GM12878 (cell line): ENCODE measurements around the gene IFNAR2. TPM values are rescaled to one million over a fixed set of nuclear protein-coding genes. Genes with fewer than 3 reads are reported as not detected.

ENCODE experiments used
- ATAC-seq: fragments of 200-7000 bp; cut with Tn5 transposase; 3 replicates; pipeline ENCODE4 v1.9.1; 2020; ENCODE audit warnings: mild to moderate bottlenecking, moderate library complexity
- BruUV-seq: library from RNA; stranded (reverse); fragments of 400-500 nt; replicated peaks from 2 replicates; lab custom pipeline; 2021; lab: Mats Ljungman, UMichigan
- CTCF ChIA-PET: fragments of 300-600 bp; sonication (Branson Sonifier 250); formaldehyde crosslinking; extraction: SDS; loops from one replicate; lab custom pipeline; 2021; ENCODE audit warnings: inconsistent platforms; lab: Yijun Ruan, JAX
- POLR2A ChIA-PET: fragments of 350-600 bp; formaldehyde crosslinking; extraction: SDS; loops from one replicate; lab custom pipeline; 2021; ENCODE audit warnings: inconsistent platforms; lab: Charles Lee
- RAD21 ChIA-PET: fragments of 300-600 bp; sonication (Branson Sonifier 250); formaldehyde crosslinking; loops from one replicate; lab custom pipeline; 2023; ENCODE audit warnings: antibody characterized with exemption; ENCODE audit not compliant: unreplicated experiment; lab: Charles Lee
- SMC1A ChIA-PET: fragments of 300-600 bp; sonication (Branson Sonifier 250); formaldehyde crosslinking; loops from one replicate; lab custom pipeline; 2023; ENCODE audit not compliant: unreplicated experiment, uncharacterized antibody; lab: Charles Lee
- DNase-seq: peaks from one replicate; pipeline ENCODE4 v3.0.0-alpha.2; 2011; ENCODE audit warnings: low read depth, low spot score
- FAIRE-seq: peaks from 3 replicates; lab custom pipeline; 2011; peaks lifted over from hg19 to GRCh38; lab: Jason Lieb, UNC
- H2AFZ ChIP-seq: 2 replicates; pipeline ENCODE4 v1.6.0; 2011; ENCODE audit warnings: low read depth, low read length, control low read depth; ENCODE audit not compliant: control insufficient read depth
- H3K27ac ChIP-seq: 2 replicates; pipeline ENCODE4 v1.5.1; 2011; ENCODE audit warnings: control low read depth; ENCODE audit not compliant: control insufficient read depth, insufficient read depth
- H3K27me3 ChIP-seq, 2 experiments: replicated peaks in 1 of 2; 2 replicates each; pipeline versions ENCODE4 v1.6.0 to v1.6.1; 2011; ENCODE audit warnings: low read length in 1 of 2; ENCODE audit not compliant: control insufficient read depth in 2 of 2, insufficient read depth in 2 of 2
- H3K36me3 ChIP-seq, 2 experiments: 2 replicates each; pipeline ENCODE4 v1.5.1; 2011; ENCODE audit warnings: low read length in 1 of 2; ENCODE audit not compliant: control insufficient read depth in 2 of 2, insufficient read depth in 2 of 2
- H3K4me1 ChIP-seq: 2 replicates; pipeline ENCODE4 v1.6.1; 2011; ENCODE audit warnings: mild to moderate bottlenecking, low read length, moderate library complexity, mixed read lengths; ENCODE audit not compliant: control insufficient read depth, insufficient read depth
- H3K4me2 ChIP-seq: 2 replicates; pipeline ENCODE4 v1.6.0; 2011; ENCODE audit warnings: control low read depth; ENCODE audit not compliant: control insufficient read depth, insufficient read depth
- H3K4me3 ChIP-seq: fragments of 200-600 bp; sonication (generic); 2 replicates; pipeline ENCODE4 v1.5.1; 2016
- H3K79me2 ChIP-seq: 2 replicates; pipeline ENCODE4 v1.6.0; 2011; ENCODE audit warnings: low read length; ENCODE audit not compliant: control insufficient read depth, insufficient read depth
- H3K9ac ChIP-seq: 2 replicates; pipeline ENCODE4 v1.8.0; 2011; ENCODE audit warnings: low read length, control low read depth, mixed read lengths; ENCODE audit not compliant: control insufficient read depth, insufficient read depth
- H3K9me3 ChIP-seq: replicated peaks from 3 replicates; pipeline ENCODE4 v1.5.1; 2011; ENCODE audit warnings: mild to moderate bottlenecking, low read length; ENCODE audit not compliant: control insufficient read depth, insufficient read depth
- H4K20me1 ChIP-seq: 2 replicates; pipeline ENCODE4 v1.6.0; 2011; ENCODE audit not compliant: control insufficient read depth, insufficient read depth
- BHLHE40 ChIP-seq, 2 experiments: fragments of 450-650 bp in 1 of 2; IDR thresholded peaks; 2 replicates each; pipeline ENCODE4 v1.6.1; 2011 to 2017; ENCODE audit warnings: low read depth in 2 of 2, borderline replicate concordance in 1 of 2, improper control_type of control experiment in 1 of 2, low read length in 1 of 2, mild to moderate bottlenecking in 1 of 2
- HDAC6 ChIP-seq: fragments of 200-600 bp; sonication (generic); IDR thresholded peaks from one replicate; pipeline ENCODE4 v1.8.0; 2017; ENCODE audit warnings: antibody characterized with exemption; ENCODE audit not compliant: unreplicated experiment
- IKZF2 ChIP-seq, 2 experiments: fragments of 450-650 bp; IDR thresholded peaks; 2 replicates each; pipeline ENCODE4 v1.6.1; 2017; ENCODE audit warnings: mild to moderate bottlenecking in 2 of 2, moderate library complexity in 2 of 2
- MEF2B ChIP-seq: fragments of 450-650 bp; IDR thresholded peaks from 2 replicates; pipeline ENCODE4 v1.6.1; 2018; ENCODE audit warnings: mild to moderate bottlenecking, moderate library complexity; ENCODE audit not compliant: partially characterized antibody, poor library complexity, severe bottlenecking
- NR2F1 ChIP-seq: fragments of 450-650 bp; conservative IDR thresholded peaks from 2 replicates; pipeline ENCODE4 v1.6.1; 2017; ENCODE audit warnings: mild to moderate bottlenecking
- RFX5 ChIP-seq: IDR thresholded peaks from 2 replicates; pipeline ENCODE4 v1.6.1; 2011; ENCODE audit warnings: low read depth, low read length, improper control_type of control experiment
- SMARCA5 ChIP-seq: fragments of 450-650 bp; IDR thresholded peaks from 2 replicates; pipeline ENCODE4 v1.6.1; 2017; ENCODE audit warnings: mild to moderate bottlenecking
- SPI1 ChIP-seq: IDR thresholded peaks from 2 replicates; pipeline ENCODE4 v1.6.1; 2011; ENCODE audit warnings: low read depth, mild to moderate bottlenecking, low read length, moderate library complexity, borderline replicate concordance; ENCODE audit not compliant: insufficient read depth
- WRNIP1 ChIP-seq: IDR thresholded peaks from 2 replicates; pipeline ENCODE4 v1.6.1; 2011; ENCODE audit warnings: low read depth, low read length, improper control_type of control experiment, borderline replicate concordance
- WGBS: methylation state at CpG from one replicate; pipeline ENCODE4 v1.1.6; 2016; ENCODE audit warnings: low lambda C conversion rate; ENCODE audit not compliant: insufficient replicate concordance, insufficient coverage; ENCODE audit errors: missing lambda C conversion rate; 5-methylcytosine and 5-hydroxymethylcytosine counted together
- in situ Hi-C: fragments of 300-500 bp; cut with MboI; formaldehyde crosslinking; loops from 9 replicates; pipeline ENCODE4 v1.14.3; 2018; ENCODE audit warnings: mixed read lengths
- intact Hi-C: fragments of 100-400 bp; cut with micrococcal nuclease; formaldehyde crosslinking; loops from one replicate; pipeline ENCODE4 v1.14.2; 2022; ENCODE audit not compliant: unreplicated experiment
- polyA plus RNA-seq, 11 experiments: library from polyadenylated mRNA; depleted of rRNA in 4 of 11; unstranded in 6 of 11; stranded (reverse) in 5 of 11; fragments of >200 nt; fragmentation: Nextera tagmentation in 4 of 11; fragmentation: Illumina TruSeq in 1 of 11; extraction: Ambion mirVana in 4 of 11; extraction: Trizol in 1 of 11; gene quantifications; 1 replicate in 1 of 11; 2 replicates in 10 of 11; pipeline versions ENCODE4 v1.2.1 to v1.2.3, GENCODE V29; 2011 to 2016; ENCODE audit warnings: inconsistent platforms in 2 of 11, missing spikeins in 2 of 11, low read depth in 1 of 11
- total RNA-seq, 4 experiments: library from RNA; depleted of rRNA in 3 of 4; stranded (reverse); fragments of >200 nt in 3 of 4; fragmentation: Illumina TruSeq in 1 of 4; extraction: Trizol in 1 of 4; gene quantifications; 2 replicates each; pipeline versions ENCODE4 v1.2.1 to v1.2.3, GENCODE V29; 2013 to 2021
- TF ChIP-seq, protein P1 (sequence below): fragments of 450-650 bp; IDR thresholded peaks from 2 replicates; pipeline ENCODE4 v1.6.1; 2017; ENCODE audit warnings: mild to moderate bottlenecking, moderate library complexity

IFNAR2 gene
- total and polyA plus RNA-seq, 10 of the 15 experiments (the other 5 are each of a cell fraction or from before 2014, with no cell fraction given), result 8.5 to 99.7 (median 58.1) TPM

GRCh38 chr21:33206771-33207281 is 22.9 kb upstream of the IFNAR2 start:
- SMC1A ChIA-PET, result interaction anchor here (0.8 to 2.1 kb wide), 5 partner anchors 15 to 233 kb away, joined by 3 to 13 read pairs (median 3); no protein-coding TSS in a partner anchor
- no peaks in the 10 kb centered on the region for H3K36me3 ChIP-seq
- H2AFZ ChIP-seq, result no peak overlapping the region
- intact Hi-C loops, result no loop called here
- no peaks in the 10 kb centered on the region for H4K20me1 ChIP-seq
- CTCF ChIA-PET, result interaction anchor here (0.8 kb wide), 1 partner anchor 238 kb away, joined by 4 read pairs; no protein-coding TSS in a partner anchor
- no peak for ATAC-seq
- peaks cover 14% of the 10 kb centered on the region; the same call in 2 of the 3 replicates for H3K9me3 ChIP-seq
- POLR2A ChIA-PET, result interaction anchor here (0.7 to 1.0 kb wide), 3 partner anchors 21 to 457 kb away, joined by 4 to 6 read pairs (median 6); no protein-coding TSS in a partner anchor
- H3K4me1 ChIP-seq, result peaks cover 22% of the 10 kb centered on the region
- in situ Hi-C loops, result no loop called here
- no peak for TF ChIP-seq MEF2B
- TF ChIP-seq SMARCA5, result no peak
- TF ChIP-seq WRNIP1, result no peak
- BruUV-seq, result no TSS peak
- DNase-seq, result no peak
- RAD21 ChIA-PET, result no interaction called here
- no peaks in the 10 kb centered on the region for H3K79me2 ChIP-seq
- no peak overlapping the region for H3K4me3 ChIP-seq
- no peak overlapping the region for H3K4me2 ChIP-seq
- no peak overlapping the region for H3K27ac ChIP-seq
- FAIRE-seq, result no peak
- H3K9ac ChIP-seq, result no peak overlapping the region
- H3K27me3 ChIP-seq, result no peaks in the 10 kb centered on the region
- 98% methylated on average over 9 of the region's 10 CpGs for WGBS

- H4K20me1 ChIP-seq, result no peaks in the 10 kb centered on the region
- in situ Hi-C loops (no loop called here), intact Hi-C loops (no loop called here)
- no peak overlapping the region for H2AFZ ChIP-seq
- WGBS, result 50% methylated on average over 4 of the region's 4 CpGs
- DNase-seq (no peak), ATAC-seq (no peak), FAIRE-seq (no peak)
- peaks cover 30% of the 10 kb centered on the region for H3K4me1 ChIP-seq
- H3K36me3 ChIP-seq, result no peaks in the 10 kb centered on the region
- CTCF ChIA-PET, result interaction anchor here (1.0 to 1.6 kb wide), 3 partner anchors 67 to 238 kb away, joined by 3 to 5 read pairs (median 3); no protein-coding TSS in a partner anchor
- no peaks in the 10 kb centered on the region for H3K27me3 ChIP-seq
- H3K9me3 ChIP-seq, result peaks cover 14% of the 10 kb centered on the region; the same call in 2 of the 3 replicates
- no peak overlapping the region for H3K9ac ChIP-seq
- POLR2A ChIA-PET, result interaction anchor here (1.0 to 1.1 kb wide), 2 partner anchors 20 to 61 kb away, joined by 3 to 6 read pairs; no protein-coding TSS in a partner anchor
- H3K79me2 ChIP-seq, result no peaks in the 10 kb centered on the region
- SMC1A ChIA-PET, result interaction anchor here (0.8 to 2.1 kb wide), 9 partner anchors 15 to 237 kb away, joined by 3 to 13 read pairs (median 3); no protein-coding TSS in a partner anchor
- no peak overlapping the region for H3K4me2 ChIP-seq
- BruUV-seq, result no TSS peak
- no peak overlapping the region for H3K4me3 ChIP-seq
- RAD21 ChIA-PET, result no interaction called here
- H3K27ac ChIP-seq, result no peak overlapping the region
- TF ChIP-seq, protein P1, sequence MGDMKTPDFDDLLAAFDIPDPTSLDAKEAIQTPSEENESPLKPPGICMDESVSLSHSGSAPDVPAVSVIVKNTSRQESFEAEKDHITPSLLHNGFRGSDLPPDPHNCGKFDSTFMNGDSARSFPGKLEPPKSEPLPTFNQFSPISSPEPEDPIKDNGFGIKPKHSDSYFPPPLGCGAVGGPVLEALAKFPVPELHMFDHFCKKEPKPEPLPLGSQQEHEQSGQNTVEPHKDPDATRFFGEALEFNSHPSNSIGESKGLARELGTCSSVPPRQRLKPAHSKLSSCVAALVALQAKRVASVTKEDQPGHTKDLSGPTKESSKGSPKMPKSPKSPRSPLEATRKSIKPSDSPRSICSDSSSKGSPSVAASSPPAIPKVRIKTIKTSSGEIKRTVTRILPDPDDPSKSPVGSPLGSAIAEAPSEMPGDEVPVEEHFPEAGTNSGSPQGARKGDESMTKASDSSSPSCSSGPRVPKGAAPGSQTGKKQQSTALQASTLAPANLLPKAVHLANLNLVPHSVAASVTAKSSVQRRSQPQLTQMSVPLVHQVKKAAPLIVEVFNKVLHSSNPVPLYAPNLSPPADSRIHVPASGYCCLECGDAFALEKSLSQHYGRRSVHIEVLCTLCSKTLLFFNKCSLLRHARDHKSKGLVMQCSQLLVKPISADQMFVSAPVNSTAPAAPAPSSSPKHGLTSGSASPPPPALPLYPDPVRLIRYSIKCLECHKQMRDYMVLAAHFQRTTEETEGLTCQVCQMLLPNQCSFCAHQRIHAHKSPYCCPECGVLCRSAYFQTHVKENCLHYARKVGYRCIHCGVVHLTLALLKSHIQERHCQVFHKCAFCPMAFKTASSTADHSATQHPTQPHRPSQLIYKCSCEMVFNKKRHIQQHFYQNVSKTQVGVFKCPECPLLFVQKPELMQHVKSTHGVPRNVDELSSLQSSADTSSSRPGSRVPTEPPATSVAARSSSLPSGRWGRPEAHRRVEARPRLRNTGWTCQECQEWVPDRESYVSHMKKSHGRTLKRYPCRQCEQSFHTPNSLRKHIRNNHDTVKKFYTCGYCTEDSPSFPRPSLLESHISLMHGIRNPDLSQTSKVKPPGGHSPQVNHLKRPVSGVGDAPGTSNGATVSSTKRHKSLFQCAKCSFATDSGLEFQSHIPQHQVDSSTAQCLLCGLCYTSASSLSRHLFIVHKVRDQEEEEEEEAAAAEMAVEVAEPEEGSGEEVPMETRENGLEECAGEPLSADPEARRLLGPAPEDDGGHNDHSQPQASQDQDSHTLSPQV, result no peak
- TF ChIP-seq MEF2B (peak; percentile 76), HDAC6 (no peak), RFX5 (no peak), SPI1 (peak; percentile 61; the same call in 1 of the 2 replicates), IKZF2 (IDR thresholded peaks at IDR 0.05) (peak; percentile 26 to 38; a peak in 1 of 4 replicates), BHLHE40 (IDR thresholded peaks at IDR 0.05; ENCODE audit: borderline replicate concordance in 1 of 2, low read depth in 2 of 2, low read length in 1 of 2) (0 out of 4 replicates have a peak, but pooled peaks of 1 of the 2 experiments have one; percentile 6), NR2F1 (0 out of 2 replicates have a peak, but pooled peaks have one; percentile 31)
Measured at GRCh38 chr21:33207449-33208149, 22.1 kb upstream of the IFNAR2 start.
